ENCODE measurements around the gene GKAP1. TPM values are rescaled to one million over a fixed set of nuclear protein-coding genes. Genes with fewer than 3 reads are reported as not detected.
"Not testable (repeated sequence)": the region's sequence is repeated elsewhere in the genome, so short reads cannot be mapped to it uniquely, and the experiment has no call there.

GKAP1 gene
- total and polyA plus RNA-seq, 9 donors = 11.9 to 23.6 (median 13.8) TPM

DNA sequence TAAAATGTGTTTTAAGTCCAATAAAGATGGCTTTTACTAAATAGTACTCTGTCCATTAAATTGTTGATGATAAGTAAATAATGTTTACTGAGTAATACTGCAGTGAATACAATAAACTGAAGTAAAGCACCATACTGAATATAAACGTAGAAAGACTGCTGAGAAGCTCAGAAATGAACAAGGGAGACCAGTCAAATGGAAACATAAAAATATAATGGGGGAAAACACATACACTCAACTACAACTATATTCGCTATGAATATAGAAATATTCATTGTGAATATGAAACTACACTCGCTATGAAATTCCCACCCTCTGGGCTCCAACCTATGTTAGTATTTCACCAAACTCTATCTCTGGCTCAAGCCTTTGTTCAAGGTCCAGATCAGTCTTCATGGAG lies 67.9 kb downstream of the GKAP1 start:
- Histone ChIP-seq H3K9me3 (no peaks in the 10 kb centered on the region), H3K27me3 (no peaks in the 10 kb centered on the region), H3K36me3 (no peaks in the 10 kb centered on the region), H3K4me3 (no peak overlapping the region), H3K4me1 (ENCODE audit: insufficient read depth) (no peaks in the 10 kb centered on the region), H3K27ac (no peak overlapping the region)
- intact Hi-C loops (cut with DNase I) = no loop called here
- DNase-seq = no peak
- TF ChIP-seq CTCF (IDR thresholded peaks at IDR 0.05) = no peak
- no peak for TF ChIP-seq EP300 (IDR thresholded peaks at IDR 0.05)
- no peak for TF ChIP-seq POLR2A (IDR thresholded peaks at IDR 0.05)
- 91 to 93% (median 93%) methylated on average over 3 of the region's 3 CpGs for WGBS, 3 donors

- H3K4me1 ChIP-seq (ENCODE audit: insufficient read depth) = no peaks in the 10 kb centered on the region
- no peak for DNase-seq
- no peak for TF ChIP-seq EP300 (IDR thresholded peaks at IDR 0.05)
- no peak for TF ChIP-seq POLR2A (IDR thresholded peaks at IDR 0.05)
- no peak for TF ChIP-seq CTCF (IDR thresholded peaks at IDR 0.05)
- no peaks in the 10 kb centered on the region for H3K27me3 ChIP-seq
- H3K4me3 ChIP-seq = no peak overlapping the region
- no peaks in the 10 kb centered on the region for H3K9me3 ChIP-seq
- intact Hi-C loops (cut with DNase I) = no loop called here
- H3K36me3 ChIP-seq = no peaks in the 10 kb centered on the region
- 96 to 98% (median 96%) methylated on average over 1 of the region's 1 CpG for WGBS, 3 donors
- no peak overlapping the region for H3K27ac ChIP-seq
These were observed 73.4 kb downstream of the GKAP1 start for GRCh38 chr9:83744206-83744605.

GRCh38 chr9:83733739-83734138 lies 83.8 kb downstream of the GKAP1 start:
- no peaks in the 10 kb centered on the region for H3K27me3 ChIP-seq
- intact Hi-C loops (cut with DNase I) = no loop called here

DNA sequence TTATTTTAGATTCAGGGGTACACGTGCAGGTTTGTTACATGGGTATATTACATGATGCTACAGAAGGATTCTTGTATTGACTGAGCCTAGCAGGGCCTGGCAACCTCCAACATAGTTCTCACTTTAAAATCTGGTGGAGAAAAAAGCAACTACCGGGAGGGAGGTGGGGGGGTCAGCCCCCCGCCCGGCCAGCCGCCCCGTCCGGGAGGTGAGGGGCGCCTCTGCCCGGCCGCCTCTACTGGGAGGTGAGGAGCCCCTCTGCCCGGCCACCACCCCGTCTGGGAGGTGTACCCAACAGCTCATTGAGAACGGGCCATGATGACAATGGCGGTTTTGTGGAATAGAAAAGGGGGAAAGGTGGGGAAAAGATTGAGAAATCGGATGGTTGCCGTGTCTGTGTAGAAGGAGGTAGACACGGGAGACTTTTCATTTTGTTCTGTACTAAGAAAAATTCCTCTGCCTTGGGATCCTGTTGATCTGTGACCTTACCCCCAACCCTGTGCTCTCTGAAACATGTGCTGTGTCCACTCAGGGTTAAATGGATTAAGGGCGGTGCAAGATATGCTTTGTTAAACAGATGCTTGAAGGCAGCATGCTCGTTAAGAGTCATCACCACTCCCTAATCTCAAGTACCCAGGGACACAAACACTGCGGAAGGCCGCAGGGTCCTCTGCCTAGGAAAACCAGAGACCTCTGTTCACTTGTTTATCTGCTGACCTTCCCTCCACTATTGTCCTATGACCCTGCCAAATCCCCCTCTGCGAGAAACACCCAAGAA lies 88.8 kb downstream of the GKAP1 start:
- H3K9me3 ChIP-seq; H3K4me1 ChIP-seq (ENCODE audit: insufficient read depth); intact Hi-C loops (cut with DNase I); DNase-seq; H3K27ac ChIP-seq; H3K36me3 ChIP-seq; H3K4me3 ChIP-seq; H3K27me3 ChIP-seq: not testable (repeated sequence)
- WGBS, 3 donors = 89 to 91% (median 90%) methylated on average over 18 of the region's 22 CpGs

More at GRCh38 chr9:83733739-83734138, 83.8 kb downstream of the GKAP1 start:
- Histone ChIP-seq H3K4me3 (no peak overlapping the region), H3K4me1 (ENCODE audit: insufficient read depth) (no peaks in the 10 kb centered on the region), H3K9me3 (no peaks in the 10 kb centered on the region), H3K36me3 (no peaks in the 10 kb centered on the region), H3K27ac (no peak overlapping the region)
- 93 to 97% (median 96%) methylated on average over 4 of the region's 4 CpGs for WGBS, 3 donors
- TF ChIP-seq POLR2A (IDR thresholded peaks at IDR 0.05) (no peak), EP300 (IDR thresholded peaks at IDR 0.05) (no peak), CTCF (IDR thresholded peaks at IDR 0.05) (no peak)
- no peak for DNase-seq

DNA sequence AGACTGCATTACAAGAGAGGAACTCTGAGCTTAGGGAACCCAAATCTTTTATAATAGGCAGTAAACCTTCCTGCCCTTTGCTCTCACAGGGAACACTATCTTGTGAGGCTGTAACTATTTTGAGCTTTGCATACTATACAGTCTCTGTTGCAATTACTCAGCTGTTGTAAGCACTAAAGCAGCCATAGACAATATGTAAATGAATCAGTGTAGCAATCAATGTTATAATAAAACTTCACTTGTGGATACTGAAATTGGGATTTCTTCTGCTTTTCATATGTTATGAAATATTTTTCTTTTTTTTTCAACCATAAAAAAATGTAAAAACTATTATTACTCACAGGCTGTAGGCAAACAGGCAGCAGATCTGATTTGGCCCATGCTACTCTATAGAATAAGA lies 93.1 kb downstream of the GKAP1 start:
- Histone ChIP-seq H3K4me3 (no peak overlapping the region), H3K4me1 (ENCODE audit: insufficient read depth) (no peaks in the 10 kb centered on the region), H3K27ac (no peak overlapping the region), H3K27me3 (no peaks in the 10 kb centered on the region), H3K9me3 (no peaks in the 10 kb centered on the region), H3K36me3 (no peaks in the 10 kb centered on the region)
- TF ChIP-seq POLR2A (IDR thresholded peaks at IDR 0.05) = no peak
- TF ChIP-seq CTCF (IDR thresholded peaks at IDR 0.05) = no peak
- no peak for TF ChIP-seq EP300 (IDR thresholded peaks at IDR 0.05)
- intact Hi-C loops (cut with DNase I) = no loop called here
- no peak for DNase-seq
